Keratinocyte (primary cell): ENCODE measurements around the gene CPN2. TPM values are rescaled to one million over a fixed set of nuclear protein-coding genes. Genes with fewer than 3 reads are reported as not detected.

Experiments used
- DNase-seq: peaks from one replicate; pipeline ENCODE4 v3.0.0-alpha.2; 2011; ENCODE audit warnings: low read depth, missing footprints, low spot score
- FAIRE-seq: peaks from 2 replicates; lab custom pipeline; 2011; peaks lifted over from hg19 to GRCh38; lab: Jason Lieb, UNC
- H2AFZ ChIP-seq: 2 replicates; pipeline ENCODE4 v1.6.0; 2012; ENCODE audit warnings: low read length, control low read depth, inconsistent platforms; ENCODE audit not compliant: control insufficient read depth
- H3K27ac ChIP-seq: 2 replicates; pipeline ENCODE4 v1.5.1; 2011; ENCODE audit warnings: low read length; ENCODE audit not compliant: control insufficient read depth, insufficient read depth
- H3K27me3 ChIP-seq: 3 replicates; pipeline ENCODE4 v1.6.0; 2011; ENCODE audit warnings: low read length; ENCODE audit not compliant: control insufficient read depth, insufficient read depth; ENCODE audit errors: extremely low read depth
- H3K36me3 ChIP-seq, 2 experiments: 2 replicates in 1 of 2; 3 replicates in 1 of 2; pipeline ENCODE4 v1.5.1; 2011; ENCODE audit warnings: low read length in 2 of 2, mild to moderate bottlenecking in 1 of 2; ENCODE audit not compliant: control insufficient read depth in 2 of 2, insufficient read depth in 2 of 2; ENCODE audit errors: extremely low read depth in 1 of 2
- H3K4me1 ChIP-seq: 3 replicates; pipeline ENCODE4 v1.5.1; 2011; ENCODE audit warnings: low read length; ENCODE audit not compliant: control insufficient read depth, insufficient read depth; ENCODE audit errors: extremely low read depth
- H3K4me2 ChIP-seq: 3 replicates; pipeline ENCODE4 v1.6.0; 2011; ENCODE audit warnings: low read depth, low read length; ENCODE audit not compliant: control insufficient read depth, insufficient read depth; ENCODE audit errors: extremely low read depth
- H3K4me3 ChIP-seq, 3 experiments: fragments of 200-600 bp in 1 of 3; sonication (generic) in 1 of 3; 2 replicates in 2 of 3; 3 replicates in 1 of 3; pipeline ENCODE4 v1.5.1; 2011 to 2016; ENCODE audit warnings: low read length in 3 of 3, mild to moderate bottlenecking in 3 of 3, control low read depth in 2 of 3, inconsistent platforms in 1 of 3, low read depth in 1 of 3, mixed read lengths in 1 of 3, mixed run types in 1 of 3, moderate library complexity in 1 of 3; ENCODE audit not compliant: control insufficient read depth in 2 of 3, insufficient read depth in 2 of 3; ENCODE audit errors: extremely low read depth in 1 of 3
- H3K79me2 ChIP-seq: 2 replicates; pipeline ENCODE4 v1.6.0; 2012; ENCODE audit warnings: low read length; ENCODE audit not compliant: control insufficient read depth, insufficient read depth
- H3K9ac ChIP-seq: 3 replicates; pipeline ENCODE4 v1.6.0; 2011; ENCODE audit warnings: low read length; ENCODE audit not compliant: control insufficient read depth, insufficient read depth; ENCODE audit errors: extremely low read depth
- H3K9me1 ChIP-seq: 3 replicates; pipeline ENCODE4 v1.6.0; 2011; ENCODE audit warnings: low read length; ENCODE audit not compliant: control insufficient read depth, insufficient read depth; ENCODE audit errors: extremely low read depth
- H3K9me3 ChIP-seq: 2 replicates; pipeline ENCODE4 v1.5.1; 2012; ENCODE audit warnings: low read depth, low read length; ENCODE audit not compliant: control insufficient read depth
- H4K20me1 ChIP-seq: 3 replicates; pipeline ENCODE4 v1.6.0; 2011; ENCODE audit warnings: low read length; ENCODE audit not compliant: control insufficient read depth, insufficient read depth; ENCODE audit errors: extremely low read depth
- CTCF ChIP-seq, 3 experiments: IDR thresholded peaks in 1 of 3; conservative IDR thresholded peaks in 1 of 3; optimal IDR thresholded peaks in 1 of 3; 2 replicates in 2 of 3; 3 replicates in 1 of 3; pipeline versions ENCODE3 to v1.5.1; 2011; ENCODE audit warnings: low read length in 3 of 3, mild to moderate bottlenecking in 3 of 3, moderate library complexity in 2 of 3, control low read depth in 1 of 3, inconsistent platforms in 1 of 3; ENCODE audit not compliant: insufficient read depth in 2 of 3; ENCODE audit errors: extremely low read depth in 1 of 3
- EZH2 ChIP-seq: IDR thresholded peaks from one replicate; pipeline ENCODE4 v1.6.1; 2012; ENCODE audit warnings: inconsistent platforms, mild to moderate bottlenecking, low read length, moderate library complexity
- dilution Hi-C: fragments of 300-500 bp; cut with MboI; formaldehyde crosslinking; loops from one replicate; pipeline ENCODE4 v1.7.0; 2020; ENCODE audit warnings: low sequenced_read_pairs; ENCODE audit not compliant: extremely low pct_ligation_motif_present
- polyA plus RNA-seq, 5 experiments: library from polyadenylated mRNA; depleted of rRNA in 3 of 5; stranded (reverse) in 3 of 5; stranded (forward) in 1 of 5; unstranded in 1 of 5; fragments of >200 nt; gene quantifications; 1 replicate in 1 of 5; 2 replicates in 3 of 5; 3 replicates in 1 of 5; pipeline versions ENCODE4 v1.2.1 to v1.2.3, GENCODE V29; 2011 to 2012; ENCODE audit warnings: missing spikeins in 2 of 5, low read depth in 1 of 5, low replicate concordance in 1 of 5

Gene CPN2
- polyA plus RNA-seq, 1 donor (not counting 4 experiments of a cell fraction or from before 2014, with no cell fraction given): not detected

- Histone ChIP-seq H3K4me1 (peaks cover 10% of the 10 kb centered on the region), H3K79me2 (no peaks in the 10 kb centered on the region), H3K4me2 (no peak overlapping the region), H3K9ac (no peak overlapping the region), H3K9me3 (no peaks in the 10 kb centered on the region), H3K9me1 (no peaks in the 10 kb centered on the region), H3K27me3 (no peaks in the 10 kb centered on the region), H3K36me3 (no peaks in the 10 kb centered on the region), H4K20me1 (no peaks in the 10 kb centered on the region), H3K27ac (no peak overlapping the region), H2AFZ (no peak overlapping the region), H3K4me3 (no peak overlapping the region)
- DNase-seq: no peak
- no peak for TF ChIP-seq CTCF (optimal IDR thresholded peaks at IDR 0.05 in 1 of 3, IDR thresholded peaks at IDR 0.05 in 1 of 3, conservative IDR thresholded peaks at IDR 0.05 in 1 of 3; ENCODE audit: extremely low read depth in 1 of 3, insufficient read depth in 2 of 3, low read length in 3 of 3)
- TF ChIP-seq EZH2: no peak
- no peak for FAIRE-seq
- dilution Hi-C loops: loop anchor here (25.0 kb wide), 2 partner anchors 143 to 543 kb away; no protein-coding TSS in a partner anchor
Observed at GRCh38 chr3:194305356-194306108, 45.6 kb downstream of the CPN2 start.

- Histone ChIP-seq H3K4me1 (peaks cover 16% of the 10 kb centered on the region), H3K36me3 (no peaks in the 10 kb centered on the region)
- no peak for DNase-seq
Observed at GRCh38 chr3:194304186-194304917, 46.8 kb downstream of the CPN2 start.

More at GRCh38 chr3:194304186-194304917, 46.8 kb downstream of the CPN2 start:
- no peaks in the 10 kb centered on the region for H3K9me1 ChIP-seq
- dilution Hi-C loops: loop anchor here (25.0 kb wide), 2 partner anchors 142 to 542 kb away; no protein-coding TSS in a partner anchor
- no peaks in the 10 kb centered on the region for H3K27me3 ChIP-seq
- no peaks in the 10 kb centered on the region for H3K79me2 ChIP-seq
- TF ChIP-seq CTCF (optimal IDR thresholded peaks at IDR 0.05 in 1 of 3, IDR thresholded peaks at IDR 0.05 in 1 of 3, conservative IDR thresholded peaks at IDR 0.05 in 1 of 3; ENCODE audit: extremely low read depth in 1 of 3, insufficient read depth in 2 of 3, low read length in 3 of 3): no peak
- no peak for TF ChIP-seq EZH2
- H3K9me3 ChIP-seq: no peaks in the 10 kb centered on the region
- no peak overlapping the region for H3K4me3 ChIP-seq
- no peak overlapping the region for H3K4me2 ChIP-seq
- H3K9ac ChIP-seq: no peak overlapping the region
- FAIRE-seq: no peak
- H4K20me1 ChIP-seq: no peaks in the 10 kb centered on the region
- no peak overlapping the region for H2AFZ ChIP-seq
- no peak overlapping the region for H3K27ac ChIP-seq
